HCT116 (cell line): ENCODE results near the gene COG5. TPM values are rescaled to one million over a fixed set of nuclear protein-coding genes. Genes with fewer than 3 reads are reported as not detected.
"Not testable (repeated sequence)": the region's sequence is repeated elsewhere in the genome, so short reads cannot be mapped to it uniquely, and the experiment has no call there.

Source experiments
- ATAC-seq: fragments of 200-7000 bp; cut with Tn5 transposase; 2 replicates; pipeline ENCODE4 v1.9.1; 2020; ENCODE audit warnings: mild to moderate bottlenecking, moderate library complexity
- BruUV-seq: library from RNA; stranded (reverse); fragments of 400-500 nt; replicated peaks from 2 replicates; lab custom pipeline; 2021; lab: Mats Ljungman, UMichigan
- CTCF ChIA-PET: fragments of 300-600 bp; sonication (Branson Sonifier 250); formaldehyde crosslinking; loops from one replicate; lab custom pipeline; 2021; ENCODE audit warnings: antibody characterized with exemption; lab: Charles Lee
- POLR2A ChIA-PET: fragments of 300-600, 350-600 bp; sonication (Branson Sonifier 250); formaldehyde crosslinking; loops from one replicate; lab custom pipeline; 2021; ENCODE audit warnings: antibody characterized with exemption; lab: Charles Lee
- RAD21 ChIA-PET, 2 experiments: fragments of 300-600 bp; sonication (Branson Sonifier 250); formaldehyde crosslinking; loops; one replicate each; lab custom pipeline; 2023; ENCODE audit warnings: low total read pairs in 2 of 2; ENCODE audit not compliant: uncharacterized antibody in 2 of 2, unreplicated experiment in 2 of 2, low non-redundant PET in 1 of 2; lab: Charles Lee
- DNase-seq: peaks from one replicate; pipeline ENCODE4 v3.0.0-alpha.2; 2010; ENCODE audit warnings: low read depth, low spot score
- H2AFZ ChIP-seq: fragments of 200-600 bp; shearing (Covaris generic), sonication (generic); 2 replicates; pipeline ENCODE4 v1.6.1; 2017; ENCODE audit warnings: low read depth, mixed run types, mixed read lengths, antibody characterized with exemption, low read length; ENCODE audit not compliant: poor library complexity, severe bottlenecking
- H3K27ac ChIP-seq: 2 replicates; pipeline ENCODE4 v1.5.1; 2012; ENCODE audit warnings: low read depth, low read length
- H3K27me3 ChIP-seq: fragments of 200-600 bp; sonication (generic); 2 replicates; pipeline ENCODE4 v1.6.1; 2016; ENCODE audit warnings: mixed run types, low read length, mixed read lengths; ENCODE audit not compliant: insufficient read depth
- H3K36me3 ChIP-seq, 2 experiments: fragments of 200-500 bp in 1 of 2; fragments of 200-600 bp in 1 of 2; sonication (Bioruptor generic) in 1 of 2; sonication (generic) in 1 of 2; 2 replicates each; pipeline versions ENCODE4 v1.5.1 to v1.6.1; 2014 to 2016; ENCODE audit warnings: low read length in 2 of 2, inconsistent platforms in 1 of 2, mixed read lengths in 1 of 2, mixed run types in 1 of 2; ENCODE audit not compliant: insufficient read depth in 2 of 2, control insufficient read depth in 1 of 2
- H3K4me1 ChIP-seq, 2 experiments: fragments of 200-600 bp in 1 of 2; sonication (generic) in 1 of 2; 2 replicates each; pipeline versions ENCODE4 v1.5.1 to v1.6.1; 2012 to 2017; ENCODE audit warnings: low read length in 2 of 2, inconsistent platforms in 1 of 2, mild to moderate bottlenecking in 1 of 2, mixed read lengths in 1 of 2, mixed run types in 1 of 2, moderate library complexity in 1 of 2; ENCODE audit not compliant: insufficient read depth in 2 of 2, control insufficient read depth in 1 of 2
- H3K4me2 ChIP-seq: fragments of 200-600 bp; sonication (generic); 2 replicates; pipeline ENCODE4 v1.6.1; 2017; ENCODE audit warnings: mixed run types, low read length, mixed read lengths
- H3K4me3 ChIP-seq, 2 experiments: fragments of 200-600 bp in 1 of 2; sonication (generic) in 1 of 2; replicated peaks in 1 of 2; 2 replicates each; pipeline ENCODE4 v1.5.1; 2011 to 2016; ENCODE audit warnings: low read length in 2 of 2, control low read depth in 1 of 2, low read depth in 1 of 2, mild to moderate bottlenecking in 1 of 2, mixed read lengths in 1 of 2, mixed run types in 1 of 2
- H3K79me2 ChIP-seq: fragments of 200-600 bp; sonication (generic); 2 replicates; pipeline ENCODE4 v1.6.1; 2017; ENCODE audit warnings: mild to moderate bottlenecking, mixed run types, low read length, moderate library complexity, mixed read lengths; ENCODE audit not compliant: insufficient read depth
- H3K9ac ChIP-seq: fragments of 200-600 bp; sonication (generic); 2 replicates; pipeline ENCODE4 v1.6.1; 2016; ENCODE audit warnings: low read length, mixed read lengths
- H3K9me2 ChIP-seq: fragments of 200-600 bp; sonication (generic), shearing (Covaris generic); 2 replicates; pipeline ENCODE4 v1.6.1; 2017; ENCODE audit warnings: mixed run types, mild to moderate bottlenecking, moderate library complexity; ENCODE audit not compliant: insufficient read depth
- H3K9me3 ChIP-seq, 2 experiments: fragments of 200-500 bp in 1 of 2; fragments of 200-600 bp in 1 of 2; sonication (Bioruptor generic) in 1 of 2; sonication (generic) in 1 of 2; 2 replicates each; pipeline ENCODE4 v1.6.1; 2014 to 2017; ENCODE audit warnings: low read length in 2 of 2, mixed read lengths in 2 of 2, inconsistent platforms in 1 of 2, low read depth in 1 of 2, mild to moderate bottlenecking in 1 of 2, mixed run types in 1 of 2, moderate library complexity in 1 of 2; ENCODE audit not compliant: control insufficient read depth in 1 of 2, insufficient read depth in 1 of 2
- H4K20me1 ChIP-seq: fragments of 200-600 bp; sonication (generic), shearing (Covaris generic); 2 replicates; pipeline ENCODE4 v1.6.1; 2017; ENCODE audit warnings: mixed run types, mild to moderate bottlenecking, moderate library complexity; ENCODE audit not compliant: insufficient read depth
- EGR1 ChIP-seq: IDR thresholded peaks from 2 replicates; pipeline ENCODE4 v1.6.1; 2012; ENCODE audit warnings: low read depth
- EZH2 ChIP-seq: fragments of 200-600 bp; sonication (generic); IDR thresholded peaks from 2 replicates; pipeline ENCODE4 v1.6.1; 2017; ENCODE audit warnings: antibody characterized with exemption, mixed run types
- FOSL1 ChIP-seq: IDR thresholded peaks from 2 replicates; pipeline ENCODE4 v1.6.1; 2012; ENCODE audit warnings: low read depth
- POLR2A ChIP-seq: IDR thresholded peaks from 2 replicates; pipeline ENCODE4 v1.7.0; 2011; ENCODE audit warnings: borderline replicate concordance; ENCODE audit not compliant: insufficient read depth, insufficient read length; ENCODE audit errors: extremely low read depth
- RAD21 ChIP-seq: IDR thresholded peaks from 2 replicates; pipeline ENCODE4 v1.6.1; 2012; ENCODE audit warnings: low read depth, mild to moderate bottlenecking
- SP1 ChIP-seq: IDR thresholded peaks from 2 replicates; pipeline ENCODE4 v1.6.1; 2012; ENCODE audit warnings: low read depth
- SRF ChIP-seq: IDR thresholded peaks from 2 replicates; pipeline ENCODE4 v1.6.1; 2012; ENCODE audit warnings: low read depth
- ZNF274 ChIP-seq: fragments of 200-500 bp; sonication (Bioruptor generic); IDR thresholded peaks from 2 replicates; pipeline ENCODE4 v1.6.1; 2014; ENCODE audit warnings: mild to moderate bottlenecking, low read depth, low read length, inconsistent platforms
- intact Hi-C: fragments of 100-400 bp; cut with micrococcal nuclease; formaldehyde crosslinking; loops from 2 replicates; pipeline ENCODE4 v1.10.0; 2022
- total RNA-seq: library from RNA; stranded (reverse); gene quantifications from one replicate; pipeline ENCODE4 v1.2.1, GENCODE V29; 2021; ENCODE audit not compliant: unreplicated experiment
- TF ChIP-seq, protein P1 (sequence below): IDR thresholded peaks from 2 replicates; pipeline ENCODE4 v1.6.1; 2012
- TF ChIP-seq, protein P2 (sequence below), 3 experiments: fragments of 200-600 bp in 1 of 3; sonication (generic) in 1 of 3; IDR thresholded peaks in 2 of 3; conservative IDR thresholded peaks in 1 of 3; 2 replicates each; pipeline ENCODE4 v1.5.1; 2012 to 2017; ENCODE audit warnings: low read depth in 2 of 3, low read length in 2 of 3, antibody characterized with exemption in 1 of 3, borderline replicate concordance in 1 of 3, control low read depth in 1 of 3, mild to moderate bottlenecking in 1 of 3, mixed read lengths in 1 of 3, mixed run types in 1 of 3, moderate library complexity in 1 of 3; ENCODE audit not compliant: insufficient read depth in 1 of 3

The COG5 gene
- total RNA-seq, 1 experiment from 2014 or later = 30.7 TPM

DNA sequence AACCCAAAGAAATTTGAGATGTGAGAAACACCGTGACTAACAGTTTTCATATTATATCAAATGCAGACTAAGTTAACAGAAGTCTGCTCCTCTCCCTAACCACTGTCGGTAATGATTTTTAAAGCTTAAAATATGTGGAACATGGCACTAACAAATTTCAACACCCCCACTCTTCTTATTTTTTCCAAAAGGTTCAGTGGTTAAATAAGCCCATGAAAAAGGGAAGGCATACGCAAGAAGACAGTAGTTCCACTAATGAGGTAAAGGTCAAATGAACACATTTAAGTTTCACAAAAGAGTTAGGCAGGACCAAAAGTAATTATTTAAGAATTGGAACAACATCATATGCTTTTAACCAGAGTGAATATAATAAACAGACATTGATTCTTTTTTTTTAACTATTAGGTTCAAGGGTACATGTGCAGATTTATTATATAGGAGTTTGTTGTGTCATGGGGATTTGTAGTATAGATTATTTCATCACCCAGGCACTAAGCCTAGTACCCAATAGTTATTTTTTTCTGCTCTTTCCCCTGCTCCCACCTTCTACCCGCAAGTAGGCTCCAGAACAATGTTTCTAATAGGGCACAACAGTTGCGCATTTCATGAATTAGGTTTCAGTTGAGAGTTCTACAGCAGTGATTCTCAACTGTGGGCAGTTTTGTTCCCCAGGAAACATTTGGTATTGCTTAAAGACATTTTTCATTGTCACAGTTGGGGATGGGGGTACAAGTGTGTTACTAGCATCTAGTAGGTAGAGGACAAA, 315.0 kb downstream of the COG5 start:
- H3K9me2 ChIP-seq = no peaks in the 10 kb centered on the region
- CTCF ChIA-PET = no interaction called here
- H3K27ac ChIP-seq = no peak overlapping the region
- no peaks in the 10 kb centered on the region for H3K9me3 ChIP-seq
- no peaks in the 10 kb centered on the region for H3K79me2 ChIP-seq
- DNase-seq = no peak
- intact Hi-C loops = no loop called here
- no peaks in the 10 kb centered on the region for H3K36me3 ChIP-seq
- no peak overlapping the region for H3K9ac ChIP-seq
- no peak overlapping the region for H3K4me3 ChIP-seq
- BruUV-seq = no TSS peak
- POLR2A ChIA-PET = no interaction called here
- no peaks in the 10 kb centered on the region for H3K4me1 ChIP-seq
- TF ChIP-seq, protein P1, sequence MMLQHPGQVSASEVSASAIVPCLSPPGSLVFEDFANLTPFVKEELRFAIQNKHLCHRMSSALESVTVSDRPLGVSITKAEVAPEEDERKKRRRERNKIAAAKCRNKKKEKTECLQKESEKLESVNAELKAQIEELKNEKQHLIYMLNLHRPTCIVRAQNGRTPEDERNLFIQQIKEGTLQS = no peak
- TF ChIP-seq SRF (no peak), RAD21 (no peak), ZNF274 (no peak), POLR2A (no peak), EZH2 (no peak), FOSL1 (no peak), EGR1 (no peak), SP1 (no peak)
- TF ChIP-seq, protein P2, sequence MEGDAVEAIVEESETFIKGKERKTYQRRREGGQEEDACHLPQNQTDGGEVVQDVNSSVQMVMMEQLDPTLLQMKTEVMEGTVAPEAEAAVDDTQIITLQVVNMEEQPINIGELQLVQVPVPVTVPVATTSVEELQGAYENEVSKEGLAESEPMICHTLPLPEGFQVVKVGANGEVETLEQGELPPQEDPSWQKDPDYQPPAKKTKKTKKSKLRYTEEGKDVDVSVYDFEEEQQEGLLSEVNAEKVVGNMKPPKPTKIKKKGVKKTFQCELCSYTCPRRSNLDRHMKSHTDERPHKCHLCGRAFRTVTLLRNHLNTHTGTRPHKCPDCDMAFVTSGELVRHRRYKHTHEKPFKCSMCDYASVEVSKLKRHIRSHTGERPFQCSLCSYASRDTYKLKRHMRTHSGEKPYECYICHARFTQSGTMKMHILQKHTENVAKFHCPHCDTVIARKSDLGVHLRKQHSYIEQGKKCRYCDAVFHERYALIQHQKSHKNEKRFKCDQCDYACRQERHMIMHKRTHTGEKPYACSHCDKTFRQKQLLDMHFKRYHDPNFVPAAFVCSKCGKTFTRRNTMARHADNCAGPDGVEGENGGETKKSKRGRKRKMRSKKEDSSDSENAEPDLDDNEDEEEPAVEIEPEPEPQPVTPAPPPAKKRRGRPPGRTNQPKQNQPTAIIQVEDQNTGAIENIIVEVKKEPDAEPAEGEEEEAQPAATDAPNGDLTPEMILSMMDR (IDR thresholded peaks at IDR 0.05 in 2 of 3, conservative IDR thresholded peaks at IDR 0.05 in 1 of 3; ENCODE audit: borderline replicate concordance in 1 of 3, insufficient read depth in 1 of 3, low read depth in 2 of 3, low read length in 2 of 3) = no peak
- ATAC-seq = no peak
- no peak overlapping the region for H2AFZ ChIP-seq
- RAD21 ChIA-PET = no interaction called here
- H3K27me3 ChIP-seq = no peaks in the 10 kb centered on the region
- no peak overlapping the region for H3K4me2 ChIP-seq
- H4K20me1 ChIP-seq = no peaks in the 10 kb centered on the region

DNA sequence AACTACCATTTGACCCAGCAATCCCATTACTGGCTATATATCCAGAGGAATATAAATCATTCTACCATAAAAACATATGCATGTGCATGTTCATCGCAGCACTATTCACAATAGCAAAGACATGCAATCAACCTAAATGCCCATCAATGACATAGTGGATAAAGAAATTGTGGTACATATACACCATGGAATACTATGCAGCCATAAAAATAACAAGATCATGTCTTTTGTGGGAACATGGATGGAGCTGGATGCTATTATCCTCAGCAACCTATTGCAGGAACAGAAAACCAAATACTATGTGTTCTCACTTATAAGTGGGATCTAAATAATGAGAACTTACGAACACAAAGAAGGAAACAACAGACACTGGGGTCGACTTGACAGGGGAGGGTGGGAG, 316.9 kb downstream of the COG5 start:
- H3K27me3 ChIP-seq, H3K9me3 ChIP-seq, H3K4me2 ChIP-seq, H3K27ac ChIP-seq, DNase-seq, H3K4me1 ChIP-seq, H3K36me3 ChIP-seq, intact Hi-C loops, H3K79me2 ChIP-seq, H4K20me1 ChIP-seq, H3K9ac ChIP-seq, H2AFZ ChIP-seq, ATAC-seq, BruUV-seq, CTCF ChIA-PET, H3K9me2 ChIP-seq, POLR2A ChIA-PET, H3K4me3 ChIP-seq: not testable (repeated sequence)
- RAD21 ChIA-PET = interaction anchor here in 1 of 2 experiments (0.6 kb wide), 1 partner anchor 746 kb away, joined by 6 read pairs; no protein-coding TSS in a partner anchor
